Upper lobe of right lung (tissue), 1 donor: Measurements from ENCODE around the gene NOS2. TPM values are rescaled to one million over a fixed set of nuclear protein-coding genes. Genes with fewer than 3 reads are reported as not detected.
"Not testable (repeated sequence)": the region's sequence is repeated elsewhere in the genome, so short reads cannot be mapped to it uniquely, and the experiment has no call there.

Experiments
- ATAC-seq: fragments of 200-7000 bp; cut with Tn5 transposase; one replicate; pipeline ENCODE4 v1.9.1; 2020; ENCODE audit warnings: mild to moderate bottlenecking, moderate library complexity
- DNase-seq: peaks from one replicate; pipeline ENCODE4 v3.0.0-alpha.2; 2020
- H3K27ac ChIP-seq: fragments of 200-600 bp; one replicate; pipeline ENCODE4 v1.8.0; 2022
- H3K27me3 ChIP-seq: fragments of 200-600 bp; one replicate; pipeline ENCODE4 v1.8.0; 2022; ENCODE audit warnings: mild to moderate bottlenecking
- H3K36me3 ChIP-seq: fragments of 200-600 bp; one replicate; pipeline ENCODE4 v1.8.0; 2022
- H3K4me1 ChIP-seq: fragments of 200-600 bp; one replicate; pipeline ENCODE4 v1.8.0; 2022
- H3K4me3 ChIP-seq: fragments of 200-600 bp; one replicate; pipeline ENCODE4 v1.8.0; 2022; ENCODE audit warnings: mild to moderate bottlenecking
- H3K9me3 ChIP-seq: fragments of 200-600 bp; one replicate; pipeline ENCODE4 v1.8.0; 2022
- intact Hi-C: fragments of 100-400 bp; cut with DNase I; formaldehyde crosslinking; loops from one replicate; pipeline ENCODE4 v1.11.0; 2022
- long read RNA-seq: library from polyadenylated mRNA; unstranded; transcript quantifications from one replicate; pipeline ENCODE4 v2.0.0, GENCODE V29; 2021
- total RNA-seq: library from RNA; stranded (reverse); fragmentation: NEBNext Ultra II Directional; extraction: Animal tissue kit (Norgen Biotek cat#: 25700); gene quantifications from one replicate; pipeline ENCODE4 v1.2.1, GENCODE V29; 2021
- TF ChIP-seq, protein P1 (sequence below): fragments of 200-600 bp; IDR thresholded peaks from one replicate; pipeline ENCODE4 v1.8.0; 2022; ENCODE audit warnings: antibody characterized with exemption
- donor health status: DM: no; HTN: yes; CAD: no; lungs with severe emphysema.

The NOS2 gene
- 0.55 TPM for total RNA-seq
- long read RNA-seq, partial matches to known transcripts = 0 of 2 reads
- long read RNA-seq, other reads (novel, unspliced or antisense) = 2 of 2 reads

DNA sequence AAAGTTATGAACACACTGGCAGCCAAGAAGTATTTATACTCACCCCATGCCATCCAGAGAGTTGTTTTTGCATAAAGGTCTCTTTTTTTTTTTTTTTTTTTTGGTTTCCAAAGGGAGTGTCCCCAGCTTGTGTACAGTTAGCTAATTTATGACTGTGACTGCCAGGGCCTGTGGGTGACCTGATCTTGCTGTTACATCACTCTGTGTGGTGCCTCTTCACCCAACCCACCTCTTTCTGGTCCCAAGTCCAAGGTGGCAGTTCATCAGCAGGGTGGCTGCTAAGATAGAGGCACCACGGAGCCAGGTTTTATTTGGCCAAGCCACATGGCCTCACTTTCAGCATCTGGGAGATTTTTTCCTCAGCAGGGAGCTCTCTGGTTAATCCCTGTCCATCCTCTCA is at the start of gene NOS2:
TSS of gene NOS2 (minus strand) at position 8 of the 400 bp plus-strand sequence. CDS start 1,720 bp downstream, outside the sequence.
- H3K4me3 ChIP-seq = no peak within 1 kb of the TSS
- no peak for ATAC-seq
- intact Hi-C loops = no loop called here
- no peaks in the 10 kb centered on the region for H3K27me3 ChIP-seq
- DNase-seq = no peak
- no peaks in the 10 kb centered on the region for H3K9me3 ChIP-seq
- H3K27ac ChIP-seq = no peak within 1 kb of the TSS
- peaks cover 3% of the 10 kb centered on the region for H3K4me1 ChIP-seq
- H3K36me3 ChIP-seq = no peaks in the 10 kb centered on the region
- TF ChIP-seq, protein P1, sequence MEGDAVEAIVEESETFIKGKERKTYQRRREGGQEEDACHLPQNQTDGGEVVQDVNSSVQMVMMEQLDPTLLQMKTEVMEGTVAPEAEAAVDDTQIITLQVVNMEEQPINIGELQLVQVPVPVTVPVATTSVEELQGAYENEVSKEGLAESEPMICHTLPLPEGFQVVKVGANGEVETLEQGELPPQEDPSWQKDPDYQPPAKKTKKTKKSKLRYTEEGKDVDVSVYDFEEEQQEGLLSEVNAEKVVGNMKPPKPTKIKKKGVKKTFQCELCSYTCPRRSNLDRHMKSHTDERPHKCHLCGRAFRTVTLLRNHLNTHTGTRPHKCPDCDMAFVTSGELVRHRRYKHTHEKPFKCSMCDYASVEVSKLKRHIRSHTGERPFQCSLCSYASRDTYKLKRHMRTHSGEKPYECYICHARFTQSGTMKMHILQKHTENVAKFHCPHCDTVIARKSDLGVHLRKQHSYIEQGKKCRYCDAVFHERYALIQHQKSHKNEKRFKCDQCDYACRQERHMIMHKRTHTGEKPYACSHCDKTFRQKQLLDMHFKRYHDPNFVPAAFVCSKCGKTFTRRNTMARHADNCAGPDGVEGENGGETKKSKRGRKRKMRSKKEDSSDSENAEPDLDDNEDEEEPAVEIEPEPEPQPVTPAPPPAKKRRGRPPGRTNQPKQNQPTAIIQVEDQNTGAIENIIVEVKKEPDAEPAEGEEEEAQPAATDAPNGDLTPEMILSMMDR = no peak

DNA sequence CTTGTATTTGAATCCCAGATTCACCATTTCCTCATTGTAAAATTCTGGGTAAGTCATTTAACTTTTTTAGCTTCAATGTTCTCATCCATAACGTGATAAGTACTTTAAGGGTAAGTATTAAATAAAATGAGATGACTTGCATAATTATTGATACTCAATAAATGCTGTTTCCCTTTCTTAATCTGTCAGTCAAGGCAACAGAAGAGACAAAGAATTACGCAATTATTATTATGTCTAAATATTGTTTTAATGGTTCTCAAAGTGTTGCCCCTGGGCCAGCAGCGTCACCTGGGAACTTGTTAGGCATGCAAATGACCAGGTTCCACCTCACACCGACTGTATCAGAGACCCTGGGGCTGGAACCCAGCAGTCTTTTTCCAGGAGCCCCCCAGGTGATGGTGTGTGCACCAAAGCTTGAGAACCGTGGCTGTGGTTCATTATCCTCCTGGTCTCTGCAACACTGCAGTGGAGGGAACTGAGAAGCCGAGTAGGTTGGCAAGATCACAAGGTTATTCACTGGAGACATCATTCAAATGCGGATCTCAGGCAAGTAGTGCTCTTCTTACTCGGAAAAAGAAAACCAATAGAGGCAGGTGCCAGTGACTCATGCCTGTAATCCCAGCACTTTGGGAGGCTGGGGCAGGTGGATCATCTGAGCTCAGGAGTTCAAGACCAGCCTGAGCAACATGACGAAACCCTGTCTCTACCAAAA is 49.3 kb upstream of the NOS2 start:
- Histone ChIP-seq H3K4me3 (no peak overlapping the region), H3K27me3 (no peaks in the 10 kb centered on the region), H3K27ac (no peak overlapping the region), H3K9me3 (no peaks in the 10 kb centered on the region), H3K4me1 (no peaks in the 10 kb centered on the region), H3K36me3 (no peaks in the 10 kb centered on the region)
- intact Hi-C loops = no loop called here
- DNase-seq (no peak), ATAC-seq (no peak)
- TF ChIP-seq, protein P1 = no peak

DNA sequence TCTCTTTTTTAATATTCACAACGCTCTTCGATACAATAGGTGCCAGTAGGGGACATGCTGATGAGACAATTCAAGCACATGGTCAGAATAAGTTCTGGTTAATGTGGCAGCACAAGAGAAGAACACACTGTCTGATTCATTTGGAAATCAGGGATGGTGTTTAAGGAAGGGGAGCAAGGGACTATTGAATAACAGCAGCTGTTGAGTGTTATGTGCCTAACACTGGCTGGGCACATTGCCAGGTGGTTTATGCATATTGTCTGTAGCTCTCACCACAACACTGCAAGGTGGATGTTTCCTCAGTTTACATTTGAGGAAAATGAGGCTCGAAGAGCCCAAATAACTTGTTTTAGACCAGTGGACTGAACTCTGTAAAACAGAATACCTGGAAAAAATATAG is 48.6 kb upstream of the NOS2 start:
- TF ChIP-seq, protein P1 = no peak
- Histone ChIP-seq H3K9me3 (no peaks in the 10 kb centered on the region), H3K4me3 (no peak overlapping the region), H3K4me1 (no peaks in the 10 kb centered on the region), H3K27ac (no peak overlapping the region), H3K27me3 (no peaks in the 10 kb centered on the region), H3K36me3 (no peaks in the 10 kb centered on the region)
- intact Hi-C loops = no loop called here
- no peak for ATAC-seq
- no peak for DNase-seq

DNA sequence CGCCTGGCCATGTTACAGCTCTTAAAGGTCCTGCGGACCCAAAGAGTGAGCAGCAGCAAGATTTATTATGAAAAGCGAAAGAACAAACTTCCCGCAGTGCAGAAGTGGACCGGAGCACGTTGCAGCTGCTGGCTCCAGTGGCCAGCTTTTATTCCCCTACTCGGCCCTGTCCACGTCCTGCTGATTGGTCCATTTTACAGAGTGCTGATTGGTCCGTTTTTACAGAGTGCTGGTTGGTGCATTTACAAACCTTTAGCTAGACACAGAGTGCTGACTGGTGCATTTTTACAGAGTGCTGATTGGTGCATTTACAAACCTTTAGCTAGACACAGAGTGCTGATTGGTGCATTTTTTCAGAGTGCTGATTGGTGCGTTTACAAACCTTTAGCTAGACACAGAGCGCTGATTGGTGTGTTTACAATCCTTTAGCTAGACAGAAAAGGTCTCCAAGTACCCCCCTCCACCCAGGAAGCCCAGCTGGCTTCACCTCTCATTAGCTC is 46.5 kb upstream of the NOS2 start:
- H3K27ac ChIP-seq, H3K4me1 ChIP-seq, ATAC-seq, H3K27me3 ChIP-seq, H3K36me3 ChIP-seq, H3K9me3 ChIP-seq, DNase-seq, intact Hi-C loops, H3K4me3 ChIP-seq: not testable (repeated sequence)

DNA sequence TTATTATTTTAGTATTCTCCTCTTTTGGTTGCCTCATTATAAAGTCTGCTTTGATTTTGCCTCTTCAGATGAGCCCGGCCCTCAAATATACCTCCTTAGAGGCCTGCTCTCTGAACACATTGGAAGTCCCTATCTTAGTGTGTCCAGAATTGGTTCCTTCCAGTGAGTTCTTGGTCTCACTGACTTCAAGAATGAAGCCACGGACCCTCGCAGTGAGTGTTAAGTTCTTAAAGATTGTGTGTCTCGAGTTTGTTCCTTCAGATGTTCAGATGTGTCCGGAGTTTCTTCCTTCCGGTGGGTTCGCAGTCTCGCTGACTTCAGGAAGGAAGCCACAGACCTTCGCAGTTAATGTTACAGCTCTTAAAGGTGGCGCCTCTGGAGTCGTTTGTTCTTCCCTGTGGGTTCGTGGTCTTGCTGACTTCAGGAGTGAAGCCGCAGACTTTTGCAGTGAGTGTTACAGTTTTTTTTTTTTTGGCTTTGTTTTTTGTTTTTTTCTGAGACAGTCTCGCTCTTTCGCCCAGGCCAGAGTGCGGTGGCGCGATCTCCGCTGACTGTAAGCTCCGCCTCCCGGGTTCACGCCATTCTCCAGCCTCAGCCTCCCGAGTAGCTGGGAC is 45.8 kb upstream of the NOS2 start:
- intact Hi-C loops = no loop called here
- Histone ChIP-seq H3K27ac (no peak overlapping the region), H3K27me3 (no peaks in the 10 kb centered on the region), H3K4me1 (no peaks in the 10 kb centered on the region), H3K36me3 (no peaks in the 10 kb centered on the region), H3K4me3 (no peak overlapping the region), H3K9me3 (no peaks in the 10 kb centered on the region)
- ATAC-seq (no peak), DNase-seq (no peak)
- TF ChIP-seq, protein P1 = no peak
